ENCODE data around the gene CGNL1.

CGNL1 gene

GRCh38 chr15:57464480-57464879 lies 88.2 kb downstream of the CGNL1 start:
- no peaks in the 10 kb centered on the region for H3K4me1 ChIP-seq (ENCODE audit: control insufficient read depth, insufficient read depth, low read length)
- POLR2A ChIA-PET = no interaction called here
- no peak overlapping the region for H3K4me3 ChIP-seq (ENCODE audit: low read depth, low read length)
- peak; percentile 96 for TF ChIP-seq PRDM1 (tag by site-specific recombination; IDR thresholded peaks at IDR 0.05)
- TF ChIP-seq ZNF48 (tag by site-specific recombination; IDR thresholded peaks at IDR 0.05) = no peak
- no peaks in the 10 kb centered on the region for H3K9me3 ChIP-seq (ENCODE audit: control insufficient read depth, insufficient read depth, low read depth, low read length)
- H3K27ac ChIP-seq (ENCODE audit: extremely low read depth, low read depth, low read length) = no peak overlapping the region
- H3K36me3 ChIP-seq (ENCODE audit: control insufficient read depth in 2 of 2, insufficient read depth in 1 of 2, low read length in 2 of 2) = no peaks in the 10 kb centered on the region
- CTCF ChIA-PET = no interaction called here

DNA sequence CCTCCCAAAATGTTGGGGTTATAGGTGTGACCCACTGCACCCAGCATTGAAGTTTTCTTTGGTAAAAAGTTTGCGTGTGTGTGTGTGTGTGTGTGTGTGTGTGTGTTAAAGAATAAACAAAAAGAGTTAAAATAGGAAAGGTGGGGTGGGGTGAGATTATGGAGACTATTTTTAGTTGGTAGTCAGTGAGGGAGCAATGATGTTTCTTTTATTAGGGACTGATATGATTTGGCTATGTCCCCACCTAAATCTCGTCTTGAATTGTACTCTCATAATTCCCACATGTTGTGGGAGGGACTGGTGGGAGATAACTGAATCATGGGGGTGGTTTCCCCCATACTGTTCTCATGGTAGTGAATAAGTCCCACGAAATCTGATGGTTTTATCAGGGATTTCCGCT lies 92.2 kb downstream of the CGNL1 start:
- CTCF ChIA-PET = no interaction called here
- no peak for TF ChIP-seq BCL11A (tag by site-specific recombination; IDR thresholded peaks at IDR 0.05; ENCODE audit: low read depth)
- TF ChIP-seq, protein P1, sequence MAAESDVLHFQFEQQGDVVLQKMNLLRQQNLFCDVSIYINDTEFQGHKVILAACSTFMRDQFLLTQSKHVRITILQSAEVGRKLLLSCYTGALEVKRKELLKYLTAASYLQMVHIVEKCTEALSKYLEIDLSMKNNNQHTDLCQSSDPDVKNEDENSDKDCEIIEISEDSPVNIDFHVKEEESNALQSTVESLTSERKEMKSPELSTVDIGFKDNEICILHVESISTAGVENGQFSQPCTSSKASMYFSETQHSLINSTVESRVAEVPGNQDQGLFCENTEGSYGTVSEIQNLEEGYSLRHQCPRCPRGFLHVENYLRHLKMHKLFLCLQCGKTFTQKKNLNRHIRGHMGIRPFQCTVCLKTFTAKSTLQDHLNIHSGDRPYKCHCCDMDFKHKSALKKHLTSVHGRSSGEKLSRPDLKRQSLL (tag by site-specific recombination; IDR thresholded peaks at IDR 0.05) = no peak
- TF ChIP-seq ZNF645 (tag by site-specific recombination; IDR thresholded peaks at IDR 0.05) = no peak
- no peak for TF ChIP-seq SCRT1 (tag by site-specific recombination; IDR thresholded peaks at IDR 0.05; ENCODE audit: borderline replicate concordance)
- no peak for TF ChIP-seq ZNF324 (tag by site-specific recombination; IDR thresholded peaks at IDR 0.05)
- no peak for TF ChIP-seq ZBTB26 (tag by site-specific recombination; optimal IDR thresholded peaks at IDR 0.05)
- no peak for TF ChIP-seq YY1 (tag by site-specific recombination; IDR thresholded peaks at IDR 0.05)
- no peak for TF ChIP-seq ZNF785 (tag by site-specific recombination; IDR thresholded peaks at IDR 0.05)
- TF ChIP-seq GLI4 (tag by site-specific recombination; IDR thresholded peaks at IDR 0.05) = no peak
- no peak for TF ChIP-seq ZNF274 (IDR thresholded peaks at IDR 0.05; ENCODE audit: low read length)
- no peak for TF ChIP-seq ZNF274 (tag by site-specific recombination; IDR thresholded peaks at IDR 0.05; ENCODE audit: borderline replicate concordance)
- no peak for TF ChIP-seq ZSCAN16 (tag by site-specific recombination; IDR thresholded peaks at IDR 0.05)
- no peak for TF ChIP-seq ZNF121 (tag by site-specific recombination; IDR thresholded peaks at IDR 0.05)
- no peak for TF ChIP-seq ZNF621 (tag by site-specific recombination; IDR thresholded peaks at IDR 0.05)
- TF ChIP-seq RBAK (tag by site-specific recombination; IDR thresholded peaks at IDR 0.05) = no peak
- TF ChIP-seq ZNF311 (tag by site-specific recombination; IDR thresholded peaks at IDR 0.05; ENCODE audit: borderline replicate concordance) = no peak
- no peak for TF ChIP-seq PRDM4 (tag by site-specific recombination; IDR thresholded peaks at IDR 0.05)
- TF ChIP-seq KLF9 (tag by site-specific recombination; IDR thresholded peaks at IDR 0.05; ENCODE audit: low read depth) = no peak
- Histone ChIP-seq H3K4me1 (ENCODE audit: control insufficient read depth, insufficient read depth, low read length) (no peaks in the 10 kb centered on the region), H3K36me3 (ENCODE audit: control insufficient read depth in 2 of 2, insufficient read depth in 1 of 2, low read length in 2 of 2) (no peaks in the 10 kb centered on the region), H3K4me3 (ENCODE audit: low read depth, low read length) (no peak overlapping the region), H3K9me3 (ENCODE audit: control insufficient read depth, insufficient read depth, low read depth, low read length) (no peaks in the 10 kb centered on the region), H3K27ac (ENCODE audit: extremely low read depth, low read depth, low read length) (no peak overlapping the region)
- POLR2A ChIA-PET = no interaction called here
